Coronary artery (tissue), 2 donors: ENCODE data around the gene TOP1.

Source experiments
- DNase-seq: peaks from one replicate; pipeline ENCODE4 v3.0.0-alpha.2; 2017; ENCODE audit warnings: low spot score
- H3K27ac ChIP-seq, 2 donors: fragments of 200-600 bp; sonication (generic); one replicate each; pipeline ENCODE4 v1.5.1; 2016 to 2019
- H3K4me3 ChIP-seq: fragments of 200-600 bp; sonication (generic); 2 replicates; pipeline ENCODE4 v1.5.1; 2016; ENCODE audit warnings: mild to moderate bottlenecking, moderate library complexity
- TF ChIP-seq, protein P1 (sequence below): fragments of 200-600 bp; sonication (generic); IDR thresholded peaks from one replicate; pipeline ENCODE4 v1.5.1; 2019; ENCODE audit warnings: antibody characterized with exemption

The TOP1 gene

GRCh38 chr20:41169162-41169690 is 140.6 kb downstream of the TOP1 start:
- H3K27ac ChIP-seq: peak overlapping the region in 1 of 2 donors; percentile 60
- DNase-seq: no peak
- TF ChIP-seq, protein P1, sequence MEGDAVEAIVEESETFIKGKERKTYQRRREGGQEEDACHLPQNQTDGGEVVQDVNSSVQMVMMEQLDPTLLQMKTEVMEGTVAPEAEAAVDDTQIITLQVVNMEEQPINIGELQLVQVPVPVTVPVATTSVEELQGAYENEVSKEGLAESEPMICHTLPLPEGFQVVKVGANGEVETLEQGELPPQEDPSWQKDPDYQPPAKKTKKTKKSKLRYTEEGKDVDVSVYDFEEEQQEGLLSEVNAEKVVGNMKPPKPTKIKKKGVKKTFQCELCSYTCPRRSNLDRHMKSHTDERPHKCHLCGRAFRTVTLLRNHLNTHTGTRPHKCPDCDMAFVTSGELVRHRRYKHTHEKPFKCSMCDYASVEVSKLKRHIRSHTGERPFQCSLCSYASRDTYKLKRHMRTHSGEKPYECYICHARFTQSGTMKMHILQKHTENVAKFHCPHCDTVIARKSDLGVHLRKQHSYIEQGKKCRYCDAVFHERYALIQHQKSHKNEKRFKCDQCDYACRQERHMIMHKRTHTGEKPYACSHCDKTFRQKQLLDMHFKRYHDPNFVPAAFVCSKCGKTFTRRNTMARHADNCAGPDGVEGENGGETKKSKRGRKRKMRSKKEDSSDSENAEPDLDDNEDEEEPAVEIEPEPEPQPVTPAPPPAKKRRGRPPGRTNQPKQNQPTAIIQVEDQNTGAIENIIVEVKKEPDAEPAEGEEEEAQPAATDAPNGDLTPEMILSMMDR: no peak
- H3K4me3 ChIP-seq: no peak overlapping the region

- peak; percentile 70 for DNase-seq
- Histone ChIP-seq H3K4me3 (no peak overlapping the region), H3K27ac (peak overlapping the region in 1 of 2 donors; percentile 60)
- TF ChIP-seq, protein P1: no peak
Observed at GRCh38 chr20:41169791-41170351, 141.2 kb downstream of the TOP1 start.

GRCh38 chr20:41170386-41171105 is 141.9 kb downstream of the TOP1 start:
- Histone ChIP-seq H3K27ac (peak overlapping the region in 1 of 2 donors; percentile 60), H3K4me3 (no peak overlapping the region)
- TF ChIP-seq, protein P1: no peak
- DNase-seq: peak; percentile 65

- H3K27ac ChIP-seq: peak overlapping the region; percentile 10 to 93
- TF ChIP-seq, protein P1: no peak
- H3K4me3 ChIP-seq: no peak overlapping the region
- no peak for DNase-seq
Observed at GRCh38 chr20:41171736-41172295, 143.2 kb downstream of the TOP1 start.

- Histone ChIP-seq H3K27ac (peak overlapping the region; percentile 10 to 93), H3K4me3 (peak overlapping the region; percentile 14)
- DNase-seq: peak; percentile 74
- TF ChIP-seq, protein P1: no peak
Observed at GRCh38 chr20:41172296-41173140, 143.9 kb downstream of the TOP1 start.

GRCh38 chr20:41173161-41173721 is 144.6 kb downstream of the TOP1 start:
- DNase-seq: peak; percentile 93
- no peak overlapping the region for H3K4me3 ChIP-seq
- H3K27ac ChIP-seq: peak overlapping the region; percentile 86 to 93
- TF ChIP-seq, protein P1: peak; percentile 95
